ENCODE data around the gene SNRPD2. TPM values are rescaled to one million over a fixed set of nuclear protein-coding genes. Genes with fewer than 3 reads are reported as not detected.
A peak's percentile ranks its signal among the peaks of the same experiment; 100 is the strongest.

SNRPD2 gene
- total RNA-seq, 3 donors from 2014 or later (not counting 1 experiment from before 2014, with no cell fraction given): 212 to 252 (median 241) TPM

DNA sequence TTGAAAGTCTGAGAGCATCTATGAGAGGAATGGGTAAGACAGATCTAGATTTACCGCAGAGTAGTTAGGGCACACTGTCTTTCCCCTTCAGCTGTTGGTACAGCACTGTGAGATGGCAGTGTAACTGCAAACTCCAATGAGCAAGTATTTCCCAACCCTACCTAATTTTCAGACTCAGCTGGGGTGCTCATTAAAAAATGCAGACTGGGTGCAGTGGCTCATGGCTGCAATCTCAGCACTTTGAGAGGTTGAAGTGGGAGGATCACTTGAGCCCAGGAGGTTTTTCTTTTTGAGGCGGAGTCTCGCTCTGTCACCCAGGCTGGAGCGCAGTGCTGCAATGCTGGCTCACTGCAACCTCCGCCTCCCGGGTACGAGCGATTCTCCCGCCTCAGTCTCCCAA is 13.4 kb upstream of the SNRPD2 start:
- intact Hi-C loops (cut with micrococcal nuclease): no loop called here
- H3K27ac ChIP-seq (ENCODE audit: low read length): no peak overlapping the region
- ATAC-seq (no peak), DNase-seq (no peak)
- no peak overlapping the region for H3K4me3 ChIP-seq (ENCODE audit: low read length)
- no peaks in the 10 kb centered on the region for H3K27me3 ChIP-seq (ENCODE audit: control insufficient read depth, insufficient read depth, low read length)
- Mint-ChIP-seq H3K36me3 (no peaks in the 10 kb centered on the region), H3K27ac (no peak overlapping the region), H3K27me3 (ENCODE audit: low read depth in 2 of 2) (no peaks in the 10 kb centered on the region), H3K4me3 (no peak overlapping the region), H3K4me1 (peaks cover 4 to 5% of the 10 kb centered on the region in 2 donors), H3K9me3 (no peaks in the 10 kb centered on the region)
- H3K36me3 ChIP-seq (ENCODE audit: control insufficient read depth, insufficient read depth, low read length): peaks cover 7% of the 10 kb centered on the region
- TF ChIP-seq, protein P1, sequence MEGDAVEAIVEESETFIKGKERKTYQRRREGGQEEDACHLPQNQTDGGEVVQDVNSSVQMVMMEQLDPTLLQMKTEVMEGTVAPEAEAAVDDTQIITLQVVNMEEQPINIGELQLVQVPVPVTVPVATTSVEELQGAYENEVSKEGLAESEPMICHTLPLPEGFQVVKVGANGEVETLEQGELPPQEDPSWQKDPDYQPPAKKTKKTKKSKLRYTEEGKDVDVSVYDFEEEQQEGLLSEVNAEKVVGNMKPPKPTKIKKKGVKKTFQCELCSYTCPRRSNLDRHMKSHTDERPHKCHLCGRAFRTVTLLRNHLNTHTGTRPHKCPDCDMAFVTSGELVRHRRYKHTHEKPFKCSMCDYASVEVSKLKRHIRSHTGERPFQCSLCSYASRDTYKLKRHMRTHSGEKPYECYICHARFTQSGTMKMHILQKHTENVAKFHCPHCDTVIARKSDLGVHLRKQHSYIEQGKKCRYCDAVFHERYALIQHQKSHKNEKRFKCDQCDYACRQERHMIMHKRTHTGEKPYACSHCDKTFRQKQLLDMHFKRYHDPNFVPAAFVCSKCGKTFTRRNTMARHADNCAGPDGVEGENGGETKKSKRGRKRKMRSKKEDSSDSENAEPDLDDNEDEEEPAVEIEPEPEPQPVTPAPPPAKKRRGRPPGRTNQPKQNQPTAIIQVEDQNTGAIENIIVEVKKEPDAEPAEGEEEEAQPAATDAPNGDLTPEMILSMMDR (IDR thresholded peaks at IDR 0.05): no peak
- 98% methylated on average over 9 of the region's 9 CpGs for WGBS (ENCODE audit: insufficient coverage)
- no peaks in the 10 kb centered on the region for H3K9me3 ChIP-seq (ENCODE audit: control insufficient read depth, insufficient read depth, low read length)
- H3K4me1 ChIP-seq (ENCODE audit: control insufficient read depth, insufficient read depth, low read length): no peaks in the 10 kb centered on the region

DNA sequence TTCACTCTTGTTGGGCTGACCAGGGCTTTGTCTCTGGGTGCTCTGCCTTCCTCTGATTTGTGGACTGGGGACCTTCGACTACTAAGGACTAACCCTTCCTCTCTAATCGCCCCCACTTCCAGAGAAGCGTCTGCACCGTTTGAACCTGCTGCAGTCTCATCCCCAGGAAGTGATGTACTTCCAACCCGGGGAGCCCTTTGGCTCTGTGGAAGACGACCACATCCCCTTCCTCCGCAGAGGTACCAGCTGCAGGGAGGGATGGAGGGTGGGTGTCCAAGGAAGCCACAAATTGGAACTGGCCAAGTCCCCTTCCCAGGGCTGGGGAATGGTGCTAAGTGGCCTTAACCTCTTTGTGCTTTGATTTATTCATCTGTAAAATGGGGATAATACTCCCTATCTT is 9.9 kb upstream of the SNRPD2 start:
- Mint-ChIP-seq H3K27me3 (ENCODE audit: low read depth in 2 of 2) (no peaks in the 10 kb centered on the region), H3K9me3 (no peaks in the 10 kb centered on the region), H3K4me3 (no peak overlapping the region), H3K36me3 (no peaks in the 10 kb centered on the region), H3K4me1 (peaks cover 0 to 5% of the 10 kb centered on the region in 2 donors), H3K27ac (no peak overlapping the region)
- no peaks in the 10 kb centered on the region for H3K27me3 ChIP-seq (ENCODE audit: control insufficient read depth, insufficient read depth, low read length)
- H3K27ac ChIP-seq (ENCODE audit: low read length): no peak overlapping the region
- intact Hi-C loops (cut with micrococcal nuclease): no loop called here
- 32% methylated on average over 7 of the region's 7 CpGs for WGBS (ENCODE audit: insufficient coverage)
- peaks cover 7% of the 10 kb centered on the region for H3K36me3 ChIP-seq (ENCODE audit: control insufficient read depth, insufficient read depth, low read length)
- no peaks in the 10 kb centered on the region for H3K9me3 ChIP-seq (ENCODE audit: control insufficient read depth, insufficient read depth, low read length)
- TF ChIP-seq, protein P1 (IDR thresholded peaks at IDR 0.05): no peak
- no peak overlapping the region for H3K4me3 ChIP-seq (ENCODE audit: low read length)
- no peak for DNase-seq
- no peaks in the 10 kb centered on the region for H3K4me1 ChIP-seq (ENCODE audit: control insufficient read depth, insufficient read depth, low read length)
- ATAC-seq: no peak

DNA sequence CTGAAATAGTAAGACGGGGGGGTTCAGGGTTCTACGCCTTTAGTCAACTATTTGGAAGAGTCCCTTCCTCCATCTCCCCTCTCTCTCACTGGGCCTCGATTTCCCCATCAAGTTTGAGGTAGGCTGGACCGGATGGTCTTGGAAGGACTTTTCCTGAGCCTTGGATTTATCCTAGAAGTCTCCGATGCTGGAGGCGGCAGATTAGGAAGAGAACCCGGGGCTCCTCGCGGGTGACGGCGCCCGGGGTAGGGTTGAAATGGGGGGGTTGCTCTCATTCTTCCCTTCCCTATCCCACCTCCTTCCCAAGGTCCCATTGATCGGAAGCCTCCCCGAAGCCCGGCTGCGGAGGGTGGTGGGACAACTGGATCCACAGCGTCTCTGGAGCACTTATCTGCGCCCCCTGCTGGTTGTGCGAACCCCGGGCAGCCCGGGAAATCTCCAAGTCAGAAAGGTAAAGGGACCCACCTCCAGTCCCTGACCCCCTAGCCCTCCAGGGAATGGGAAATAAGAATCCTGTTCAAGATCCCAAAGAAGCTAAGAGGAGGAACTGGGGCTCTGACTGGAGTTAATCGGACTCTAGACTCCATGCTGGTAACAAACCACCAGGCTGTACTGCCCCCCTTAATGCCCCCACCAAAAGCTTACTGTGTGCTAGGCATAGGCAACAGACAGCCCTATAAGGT is 1.5 kb upstream of the SNRPD2 start:
- ATAC-seq (no peak), DNase-seq (peak; percentile 71 to 84)
- H3K27me3 Mint-ChIP-seq (ENCODE audit: low read depth in 2 of 2): no peaks in the 10 kb centered on the region
- Histone ChIP-seq H3K36me3 (ENCODE audit: control insufficient read depth, insufficient read depth, low read length) (peaks cover 8% of the 10 kb centered on the region), H3K27ac (ENCODE audit: low read length) (peak overlapping the region; percentile 95), H3K4me1 (ENCODE audit: control insufficient read depth, insufficient read depth, low read length) (peaks cover 22% of the 10 kb centered on the region), H3K9me3 (ENCODE audit: control insufficient read depth, insufficient read depth, low read length) (no peaks in the 10 kb centered on the region), H3K27me3 (ENCODE audit: control insufficient read depth, insufficient read depth, low read length) (no peaks in the 10 kb centered on the region), H3K4me3 (ENCODE audit: low read length) (peak overlapping the region; percentile 60)
- intact Hi-C loops (cut with micrococcal nuclease): loop anchor here (2.0 to 5.0 kb wide), 2 partner anchors 38 to 271 kb away; partner anchors contain the start of genes ERCC1 and FBXO46
- peak overlapping the region; percentile 98 for H3K4me3 Mint-ChIP-seq
- H3K27ac Mint-ChIP-seq: peak overlapping the region; percentile 91 to 95
- no peaks in the 10 kb centered on the region for H3K36me3 Mint-ChIP-seq
- H3K9me3 Mint-ChIP-seq: no peaks in the 10 kb centered on the region
- peaks cover 17 to 27% of the 10 kb centered on the region in 2 donors for H3K4me1 Mint-ChIP-seq
- WGBS (ENCODE audit: insufficient coverage): 1% methylated on average over 15 of the region's 22 CpGs
- TF ChIP-seq, protein P1 (IDR thresholded peaks at IDR 0.05): peak; percentile 84
